Measurements from ENCODE around the gene LUM. TPM values are rescaled to one million over a fixed set of nuclear protein-coding genes. Genes with fewer than 3 reads are reported as not detected.

LUM gene
- total RNA-seq, 1 donor from 2014 or later, result 1.9 TPM

GRCh38 chr12:91077228-91077954, 33.9 kb downstream of the LUM start:
- DNase-seq (ENCODE audit: extremely low read depth, low read depth, low spot score), result no peak

- DNase-seq (ENCODE audit: extremely low read depth, low read depth, low spot score), result no peak
Measured at GRCh38 chr12:91074851-91075250, 36.4 kb downstream of the LUM start.

DNA sequence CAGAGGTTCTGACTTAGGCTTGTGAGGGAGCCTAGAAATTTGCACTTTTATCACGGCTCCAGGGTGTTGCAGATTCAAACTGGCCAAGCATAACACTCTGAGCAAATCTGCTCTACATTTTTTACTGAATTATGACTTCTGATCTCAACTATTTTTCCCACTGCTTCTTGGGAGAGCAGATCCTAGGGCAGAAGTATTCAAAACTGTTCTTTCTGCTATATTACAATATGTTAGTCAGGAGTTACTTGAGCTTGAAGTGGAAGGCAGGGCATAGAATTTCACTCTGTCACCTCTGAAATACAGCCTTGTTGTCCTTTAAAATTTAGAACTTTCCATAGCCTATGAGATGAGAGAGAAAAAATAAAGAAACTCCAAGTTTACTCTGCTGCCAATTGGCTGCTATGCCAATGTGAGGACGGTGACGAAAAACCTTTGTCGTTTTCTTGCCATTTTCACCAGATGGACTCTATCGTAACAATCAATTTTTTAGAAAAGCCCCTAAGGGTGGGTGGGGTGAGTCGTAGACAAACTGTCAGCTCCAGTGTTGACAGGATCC, 37.1 kb downstream of the LUM start:
- DNase-seq (ENCODE audit: extremely low read depth, low read depth, low spot score), result no peak

- DNase-seq (ENCODE audit: extremely low read depth, low read depth, low spot score), result no peak
Measured at GRCh38 chr12:91073426-91073825, 37.9 kb downstream of the LUM start.

- no peak for DNase-seq (ENCODE audit: extremely low read depth, low read depth, low spot score)
Measured at GRCh38 chr12:91072931-91073330, 38.4 kb downstream of the LUM start.

- DNase-seq (ENCODE audit: extremely low read depth, low read depth, low spot score), result no peak
Measured at GRCh38 chr12:91070936-91071335, 40.4 kb downstream of the LUM start.

- no peak for DNase-seq (ENCODE audit: extremely low read depth, low read depth, low spot score)
Measured at GRCh38 chr12:91065396-91065795, 45.9 kb downstream of the LUM start.

- DNase-seq (ENCODE audit: extremely low read depth, low read depth, low spot score), result no peak
Measured at GRCh38 chr12:91064640-91065039, 46.7 kb downstream of the LUM start.

DNA sequence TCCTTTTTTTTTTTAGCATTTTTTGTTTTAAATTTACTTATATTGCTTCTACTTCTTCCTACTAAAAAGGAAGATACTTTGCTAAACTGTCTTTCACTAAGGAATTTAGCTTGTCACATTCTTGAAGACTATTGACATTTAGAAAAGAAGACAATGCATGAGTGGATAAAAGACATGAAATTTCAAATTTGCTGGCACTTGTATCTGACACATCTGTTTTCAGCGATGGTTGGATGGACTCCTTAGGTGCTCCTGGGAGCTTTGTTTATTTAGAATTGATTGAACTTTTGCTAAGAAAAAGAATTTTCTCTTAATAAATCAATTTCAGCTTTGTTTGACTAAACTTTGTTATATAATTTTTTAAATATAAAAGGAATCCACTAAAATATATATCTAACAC, 50.2 kb downstream of the LUM start:
- no peak for DNase-seq (ENCODE audit: extremely low read depth, low read depth, low spot score)

DNA sequence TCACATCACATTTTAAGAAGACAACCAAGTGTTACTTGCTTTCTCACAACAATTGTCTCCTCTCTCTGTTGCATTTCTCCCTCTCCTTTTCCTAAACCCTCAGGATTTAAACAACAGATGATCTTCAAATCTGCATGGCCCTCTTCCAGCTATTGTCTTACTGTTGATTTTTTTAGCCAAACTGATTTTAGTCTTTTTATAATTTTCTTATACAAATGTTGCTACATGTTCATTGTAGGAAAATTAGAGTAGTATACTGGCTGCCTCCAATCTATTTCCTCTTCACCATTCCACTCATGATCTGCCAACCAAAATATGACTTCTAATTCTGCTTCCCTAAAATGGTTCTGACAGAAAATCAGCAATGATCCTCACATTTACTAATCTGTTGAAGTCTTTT, 52.1 kb downstream of the LUM start:
- DNase-seq (ENCODE audit: extremely low read depth, low read depth, low spot score), result no peak

- DNase-seq (ENCODE audit: extremely low read depth, low read depth, low spot score), result no peak
Measured at GRCh38 chr12:91058786-91059185, 52.5 kb downstream of the LUM start.

DNA sequence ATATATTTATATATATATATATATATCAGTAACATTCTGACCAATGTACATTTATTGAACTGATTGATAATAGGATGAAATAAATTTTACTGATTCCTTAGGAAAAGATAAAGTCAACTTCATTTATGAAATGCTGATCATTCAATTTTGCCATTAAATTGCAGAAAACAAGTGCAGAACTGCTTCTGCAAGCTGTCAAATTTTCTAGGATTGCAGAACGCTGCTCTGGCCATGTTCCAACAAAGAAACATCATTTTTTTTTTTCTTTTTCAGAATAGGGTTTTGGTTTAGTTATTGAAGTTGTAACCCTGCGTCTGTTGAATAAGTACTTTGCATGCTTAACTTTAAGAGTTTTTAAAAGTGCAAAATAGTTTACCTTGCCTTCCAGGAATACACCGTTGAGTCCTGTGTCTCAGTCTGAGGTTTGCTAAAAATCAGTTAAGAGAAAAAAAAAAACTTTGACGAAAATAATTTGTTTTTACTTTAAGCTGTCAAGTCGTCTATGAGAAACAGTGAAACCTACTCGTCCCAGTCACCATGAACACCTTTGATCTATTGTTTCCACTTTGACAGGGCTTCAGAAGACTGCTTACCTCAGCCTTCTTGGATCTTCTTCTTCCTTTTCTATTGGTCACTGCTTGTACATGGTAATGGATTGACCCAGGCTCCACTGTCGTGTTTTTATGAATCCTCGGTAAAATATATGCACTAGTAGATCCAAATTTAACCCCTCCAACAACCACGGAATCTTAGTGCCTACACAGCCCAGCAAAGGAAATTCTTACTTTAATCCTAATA, 53.7 kb downstream of the LUM start, which contains the start of gene KERA:
Gene KERA, minus strand, starts transcription at position 657 of the 798 bp plus-strand sequence. CDS start 1,743 bp downstream, outside the sequence.
- no peak for DNase-seq (ENCODE audit: extremely low read depth, low read depth, low spot score)

DNA sequence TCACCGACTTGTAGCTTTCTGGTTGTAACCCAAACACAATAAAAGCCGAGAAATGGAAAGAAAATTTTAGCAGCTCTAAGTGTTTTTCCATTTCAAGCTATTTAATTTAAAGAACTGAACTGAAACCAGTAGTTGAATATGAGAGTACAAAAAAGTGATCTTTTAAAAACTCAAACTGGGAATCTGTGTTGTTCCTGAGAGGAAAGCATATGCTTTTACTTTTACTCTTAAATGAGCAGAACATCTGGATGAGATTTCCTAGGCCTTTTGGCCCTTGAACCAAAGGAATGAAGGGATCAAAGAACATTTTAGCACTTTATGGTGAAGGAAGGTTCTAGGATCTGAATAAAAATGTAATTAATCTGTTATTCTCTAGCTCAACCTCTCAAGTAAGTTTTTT, 54.8 kb downstream of the LUM start:
- no peak for DNase-seq (ENCODE audit: extremely low read depth, low read depth, low spot score)

DNA sequence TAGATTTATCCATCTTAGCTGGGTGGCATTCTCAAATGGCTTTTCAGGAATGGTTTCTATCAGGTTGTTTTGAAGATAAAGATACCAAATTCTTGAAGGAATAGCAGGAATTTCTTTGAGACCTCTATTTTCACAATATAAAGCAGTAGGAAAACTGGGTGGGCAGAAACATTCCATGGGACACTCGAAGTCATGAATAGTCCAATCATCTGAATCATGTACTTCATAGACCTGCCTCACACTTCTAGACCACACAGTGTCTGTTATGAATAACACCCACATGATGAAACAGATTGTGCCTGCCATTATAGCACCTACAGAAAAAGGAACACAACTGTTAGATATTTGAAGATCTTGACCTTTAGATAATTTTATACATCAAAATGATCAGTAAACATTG, 55.3 kb downstream of the LUM start:
- no peak for DNase-seq (ENCODE audit: extremely low read depth, low read depth, low spot score)

GRCh38 chr12:91053951-91054715, 57.2 kb downstream of the LUM start:
- DNase-seq (ENCODE audit: extremely low read depth, low read depth, low spot score), result peak; percentile 85

Other genes starting within 250 kb of the LUM start
- not detected in 2 replicates for gene CCER1, start 156.3 kb downstream of the LUM start, total RNA-seq
- gene EPYC, start 106.5 kb downstream of the LUM start, total RNA-seq, result not detected in 2 replicates
- gene KERA, start 53.5 kb downstream of the LUM start, total RNA-seq, result not detected in 2 replicates
- gene DCN, start 71.3 kb upstream of the LUM start, total RNA-seq, result 5.6 and 16.2 TPM in 2 replicates

Measured in glomerular endothelial cell (primary cell).